Measurements from ENCODE around the gene F2R.
"Not testable (repeated sequence)": the region's sequence is repeated elsewhere in the genome, so short reads cannot be mapped to it uniquely, and the experiment has no call there.

The F2R gene

GRCh38 chr5:76761118-76761517, 45.2 kb downstream of the F2R start:
- DNase-seq: not testable (repeated sequence)

GRCh38 chr5:76762484-76762883, 46.6 kb downstream of the F2R start:
- no peak for DNase-seq

- DNase-seq: no peak
These were observed 47.2 kb downstream of the F2R start for GRCh38 chr5:76763136-76763535.

GRCh38 chr5:76764374-76764773, 48.4 kb downstream of the F2R start:
- DNase-seq: no peak

- DNase-seq: peak; percentile 30
These were observed 49.3 kb downstream of the F2R start for GRCh38 chr5:76765249-76765648.

- DNase-seq: peak; percentile 17
These were observed 50.8 kb downstream of the F2R start for GRCh38 chr5:76766746-76767145.

- not testable (repeated sequence) for DNase-seq
These were observed 55.1 kb downstream of the F2R start for GRCh38 chr5:76771041-76771440.

- DNase-seq: peak; percentile 21
These were observed 55.9 kb downstream of the F2R start for GRCh38 chr5:76771705-76772405.

GRCh38 chr5:76775921-76776320, 60.0 kb downstream of the F2R start:
- no peak for DNase-seq

DNA sequence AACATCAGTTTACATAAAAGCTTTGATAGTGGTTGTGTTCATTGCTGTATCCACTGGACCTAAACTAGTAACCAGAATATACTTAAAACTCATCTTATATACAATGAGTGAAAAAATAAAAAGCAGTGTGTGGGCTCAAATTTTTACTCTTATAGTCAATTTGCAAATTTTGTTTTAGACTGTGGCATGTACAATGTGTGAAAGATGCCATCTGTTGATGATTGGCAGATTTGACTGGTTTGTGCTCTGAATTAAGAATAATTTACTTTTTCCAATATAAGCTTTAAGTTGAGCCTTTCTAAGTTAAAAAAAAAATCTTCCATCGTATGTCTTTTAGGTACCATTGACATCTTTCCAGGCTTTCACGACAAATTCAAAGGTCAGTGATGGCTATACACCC, 60.5 kb downstream of the F2R start:
- DNase-seq: no peak

GRCh38 chr5:76780616-76781015, 64.7 kb downstream of the F2R start:
- not testable (repeated sequence) for DNase-seq

- DNase-seq: no peak
These were observed 65.8 kb downstream of the F2R start for GRCh38 chr5:76781775-76782174.

GRCh38 chr5:76782444-76782843, 66.5 kb downstream of the F2R start:
- DNase-seq: no peak

Measured in fibroblast of skin of scalp (primary cell).